Astrocyte of the hippocampus (primary cell): ENCODE measurements around the gene SHISA2.

Experiments used
- DNase-seq: peaks from one replicate; pipeline ENCODE4 v3.0.0; 2011; ENCODE audit warnings: low read depth, low spot score

SHISA2 gene

GRCh38 chr13:26017932-26018665, 33.7 kb downstream of the SHISA2 start:
- DNase-seq: no peak

GRCh38 chr13:26017196-26017921, 34.5 kb downstream of the SHISA2 start:
- DNase-seq: peak; percentile 66

- no peak for DNase-seq
Observed at GRCh38 chr13:26016189-26016588, 35.6 kb downstream of the SHISA2 start.

GRCh38 chr13:26015271-26016125, 36.3 kb downstream of the SHISA2 start:
- no peak for DNase-seq

GRCh38 chr13:26012995-26013394, 38.8 kb downstream of the SHISA2 start:
- no peak for DNase-seq

- no peak for DNase-seq
Observed at GRCh38 chr13:26011996-26012821, 39.6 kb downstream of the SHISA2 start.

- no peak for DNase-seq
Observed at GRCh38 chr13:26011208-26011573, 40.6 kb downstream of the SHISA2 start.

- DNase-seq: no peak
Observed at GRCh38 chr13:26010487-26011207, 41.2 kb downstream of the SHISA2 start.

GRCh38 chr13:26007261-26008125, 44.3 kb downstream of the SHISA2 start:
- DNase-seq: no peak
